HEK293 (cell line): Measurements from ENCODE around the gene ERBB4.

Source experiments
- CTCF ChIA-PET: fragments of 350-600 bp; formaldehyde crosslinking; extraction: SDS; loops from one replicate; lab custom pipeline; 2021; ENCODE audit warnings: antibody characterized with exemption; lab: Yijun Ruan, JAX
- POLR2A ChIA-PET: fragments of 300-600 bp; formaldehyde crosslinking; extraction: SDS; loops from one replicate; lab custom pipeline; 2020; ENCODE audit warnings: antibody characterized with exemption, inconsistent platforms; lab: Yijun Ruan, JAX
- H3K27ac ChIP-seq: fragments of 200-500 bp; sonication (Bioruptor generic); 2 replicates; pipeline ENCODE4 v1.5.1; 2014; ENCODE audit warnings: low read depth, low read length, control low read depth, inconsistent platforms; ENCODE audit errors: extremely low read depth
- H3K36me3 ChIP-seq, 2 experiments: fragments of 200-500 bp in 1 of 2; sonication (Bioruptor generic) in 1 of 2; 1 replicate in 1 of 2; 2 replicates in 1 of 2; pipeline ENCODE4 v1.5.1; 2014 to 2017; ENCODE audit warnings: inconsistent platforms in 2 of 2, low read length in 2 of 2; ENCODE audit not compliant: control insufficient read depth in 2 of 2, insufficient read depth in 1 of 2
- H3K4me1 ChIP-seq: fragments of 200-500 bp; sonication (Bioruptor generic); 2 replicates; pipeline ENCODE4 v1.5.1; 2014; ENCODE audit warnings: mild to moderate bottlenecking, low read length, inconsistent platforms; ENCODE audit not compliant: control insufficient read depth, insufficient read depth
- H3K4me3 ChIP-seq: 2 replicates; pipeline ENCODE4 v1.5.1; 2011; ENCODE audit warnings: low read depth, mild to moderate bottlenecking, control low read depth, low read length, moderate library complexity
- H3K9me3 ChIP-seq: fragments of 200-500 bp; sonication (Bioruptor generic); 2 replicates; pipeline ENCODE4 v1.5.1; 2014; ENCODE audit warnings: low read depth, low read length, inconsistent platforms; ENCODE audit not compliant: control insufficient read depth, insufficient read depth
- ATF2 ChIP-seq: fragments of 450-650 bp; formaldehyde crosslinking; IDR thresholded peaks from 2 replicates; pipeline ENCODE4 v1.5.1; 2016; ENCODE audit warnings: missing biosample characterization, missing genetic modification characterization, low read depth
- BCL6B ChIP-seq: fragments of 450-650 bp; formaldehyde crosslinking; IDR thresholded peaks from 2 replicates; pipeline ENCODE4 v1.5.1; 2017; ENCODE audit warnings: missing biosample characterization, missing genetic modification characterization
- FEZF1 ChIP-seq: fragments of 450-650 bp; formaldehyde crosslinking; IDR thresholded peaks from 2 replicates; pipeline ENCODE4 v1.5.1; 2016; ENCODE audit warnings: missing biosample characterization, missing genetic modification characterization
- HOXD13 ChIP-seq: sonication (generic); formaldehyde crosslinking; IDR thresholded peaks from 2 replicates; pipeline ENCODE4 v1.8.0; 2022; ENCODE audit warnings: missing genetic modification reagents, borderline replicate concordance
- MEIS1 ChIP-seq: sonication (generic); formaldehyde crosslinking; IDR thresholded peaks from 2 replicates; pipeline ENCODE4 v1.8.1; 2022; ENCODE audit warnings: missing genetic modification reagents, mild to moderate bottlenecking, borderline replicate concordance
- SETDB1 ChIP-seq: IDR thresholded peaks from one replicate; pipeline ENCODE4 v1.6.1; 2017; ENCODE audit warnings: mild to moderate bottlenecking, low read length, moderate library complexity, mixed read lengths; ENCODE audit not compliant: insufficient read length
- TRIM28 ChIP-seq: IDR thresholded peaks from 2 replicates; pipeline ENCODE4 v1.6.1; 2011; ENCODE audit warnings: low read length, control low read depth, borderline replicate concordance
- ZBTB7A ChIP-seq: fragments of 450-650 bp; formaldehyde crosslinking; IDR thresholded peaks from 2 replicates; pipeline ENCODE4 v1.5.1; 2016; ENCODE audit warnings: low read depth, missing biosample characterization, missing genetic modification characterization
- ZBTB8A ChIP-seq: fragments of 450-650 bp; formaldehyde crosslinking; IDR thresholded peaks from 2 replicates; pipeline ENCODE4 v1.5.1; 2016; ENCODE audit warnings: missing biosample characterization, missing genetic modification characterization
- ZFP69B ChIP-seq: fragments of 450-650 bp; formaldehyde crosslinking; IDR thresholded peaks from 2 replicates; pipeline ENCODE4 v1.5.1; 2016; ENCODE audit warnings: missing biosample characterization, missing genetic modification characterization
- ZNF133 ChIP-seq: fragments of 450-650 bp; formaldehyde crosslinking; IDR thresholded peaks from 2 replicates; pipeline ENCODE4 v1.5.1; 2016; ENCODE audit warnings: missing biosample characterization, missing genetic modification characterization
- ZNF155 ChIP-seq: fragments of 450-650 bp; formaldehyde crosslinking; IDR thresholded peaks from 2 replicates; pipeline ENCODE4 v1.5.1; 2016; ENCODE audit warnings: missing biosample characterization, missing genetic modification characterization
- ZNF174 ChIP-seq: fragments of 450-650 bp; formaldehyde crosslinking; IDR thresholded peaks from 2 replicates; pipeline ENCODE4 v1.5.0; 2017; ENCODE audit warnings: missing biosample characterization, mild to moderate bottlenecking, missing genetic modification characterization
- ZNF350 ChIP-seq: fragments of 450-650 bp; formaldehyde crosslinking; IDR thresholded peaks from 2 replicates; pipeline ENCODE4 v1.5.0; 2017; ENCODE audit warnings: missing biosample characterization, mild to moderate bottlenecking, missing genetic modification characterization
- ZNF394 ChIP-seq: fragments of 450-650 bp; formaldehyde crosslinking; IDR thresholded peaks from 2 replicates; pipeline ENCODE4 v1.5.1; 2016; ENCODE audit warnings: missing biosample characterization, missing genetic modification characterization, mild to moderate bottlenecking, moderate library complexity, borderline replicate concordance
- ZNF416 ChIP-seq: fragments of 450-650 bp; formaldehyde crosslinking; IDR thresholded peaks from 2 replicates; pipeline ENCODE4 v1.5.1; 2016; ENCODE audit warnings: missing biosample characterization, missing genetic modification characterization
- ZNF510 ChIP-seq: fragments of 450-650 bp; formaldehyde crosslinking; IDR thresholded peaks from 2 replicates; pipeline ENCODE4 v1.5.1; 2018; ENCODE audit warnings: mild to moderate bottlenecking, missing genetic modification characterization, missing biosample characterization; ENCODE audit not compliant: insufficient replicate concordance
- ZNF558 ChIP-seq: fragments of 450-650 bp; formaldehyde crosslinking; IDR thresholded peaks from 2 replicates; pipeline ENCODE4 v1.5.1; 2016; ENCODE audit warnings: missing biosample characterization, missing genetic modification characterization
- ZNF571 ChIP-seq: fragments of 450-650 bp; formaldehyde crosslinking; IDR thresholded peaks from 2 replicates; pipeline ENCODE4 v1.5.0; 2017; ENCODE audit warnings: missing biosample characterization, missing genetic modification characterization
- ZNF624 ChIP-seq: fragments of 450-650 bp; formaldehyde crosslinking; IDR thresholded peaks from 2 replicates; pipeline ENCODE4 v1.5.1; 2017; ENCODE audit warnings: missing biosample characterization, missing genetic modification characterization
- ZNF658 ChIP-seq: fragments of 450-650 bp; formaldehyde crosslinking; IDR thresholded peaks from 2 replicates; pipeline ENCODE4; 2016; ENCODE audit warnings: missing biosample characterization, missing genetic modification characterization
- ZNF670 ChIP-seq: fragments of 450-650 bp; formaldehyde crosslinking; IDR thresholded peaks from 2 replicates; pipeline ENCODE4 v1.5.1; 2016; ENCODE audit warnings: missing biosample characterization, missing genetic modification characterization, low read depth
- ZNF692 ChIP-seq: fragments of 450-650 bp; formaldehyde crosslinking; IDR thresholded peaks from 2 replicates; pipeline ENCODE4 v1.5.1; 2016; ENCODE audit warnings: missing biosample characterization, missing genetic modification characterization
- ZSCAN30 ChIP-seq: fragments of 450-650 bp; IDR thresholded peaks from 2 replicates; pipeline ENCODE4 v1.5.1; 2018; ENCODE audit warnings: missing biosample characterization, mild to moderate bottlenecking, missing genetic modification characterization, moderate library complexity
- TF ChIP-seq, protein P1 (sequence below): fragments of 450-650 bp; formaldehyde crosslinking; IDR thresholded peaks from 2 replicates; pipeline ENCODE4; 2016; ENCODE audit warnings: missing biosample characterization, missing genetic modification characterization
- TF ChIP-seq, protein P2 (sequence below): fragments of 450-650 bp; formaldehyde crosslinking; IDR thresholded peaks from 2 replicates; pipeline ENCODE4 v1.5.1; 2016; ENCODE audit warnings: missing biosample characterization, missing genetic modification characterization, low read depth

Gene ERBB4

GRCh38 chr2:211468217-211468616, 1070.4 kb downstream of the ERBB4 start (continued):
- TF ChIP-seq ATF2 (tag by site-specific recombination): no peak
- TF ChIP-seq BCL6B (tag by site-specific recombination): no peak
- TF ChIP-seq ZFP69B (tag by site-specific recombination): no peak
- no peak for TF ChIP-seq ZNF510 (tag by site-specific recombination)
- TF ChIP-seq ZNF558 (tag by site-specific recombination): no peak
- TF ChIP-seq ZNF133 (tag by site-specific recombination): no peak
- TF ChIP-seq ZNF571 (tag by site-specific recombination): no peak
- TF ChIP-seq SETDB1: no peak
- TF ChIP-seq, protein P1, sequence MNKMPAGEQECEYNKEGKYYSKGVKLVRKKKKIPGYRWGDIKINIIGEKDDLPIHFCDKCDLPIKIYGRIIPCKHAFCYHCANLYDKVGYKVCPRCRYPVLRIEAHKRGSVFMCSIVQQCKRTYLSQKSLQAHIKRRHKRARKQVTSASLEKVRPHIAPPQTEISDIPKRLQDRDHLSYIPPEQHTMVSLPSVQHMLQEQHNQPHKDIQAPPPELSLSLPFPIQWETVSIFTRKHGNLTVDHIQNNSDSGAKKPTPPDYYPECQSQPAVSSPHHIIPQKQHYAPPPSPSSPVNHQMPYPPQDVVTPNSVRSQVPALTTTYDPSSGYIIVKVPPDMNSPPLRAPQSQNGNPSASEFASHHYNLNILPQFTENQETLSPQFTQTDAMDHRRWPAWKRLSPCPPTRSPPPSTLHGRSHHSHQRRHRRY (tag by site-specific recombination): no peak
- TF ChIP-seq, all 188 proteins: peak for 0

DNA sequence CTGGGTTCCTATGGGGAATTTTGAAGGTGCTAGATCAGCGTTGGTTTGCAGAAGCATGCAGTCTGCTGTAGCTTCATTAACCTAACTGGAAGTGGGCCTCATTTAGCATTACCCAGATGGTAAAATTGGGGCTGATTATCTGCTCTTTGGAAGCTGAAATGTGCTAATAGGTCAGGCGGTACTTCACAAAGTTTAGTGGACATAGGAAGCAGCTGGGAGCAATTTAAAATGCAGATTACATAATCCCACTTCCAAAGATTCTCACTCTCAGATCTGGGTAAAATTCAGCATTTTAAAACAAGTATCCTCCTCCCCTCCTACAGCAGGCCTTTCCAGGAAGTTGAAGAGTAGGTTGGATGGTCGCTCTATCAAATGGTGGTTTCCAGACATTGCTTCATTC, 1075.2 kb downstream of the ERBB4 start:
- POLR2A ChIA-PET: no interaction called here

More for the DNA sequence above, 1075.2 kb downstream of the ERBB4 start:
- no peaks in the 10 kb centered on the region for H3K36me3 ChIP-seq
- no peak overlapping the region for H3K4me3 ChIP-seq
- no peak overlapping the region for H3K27ac ChIP-seq
- no peaks in the 10 kb centered on the region for H3K4me1 ChIP-seq
- TF ChIP-seq HOXD13 (CRISPR knock-in tag): no peak
- no peak for TF ChIP-seq ZNF174
- no peak for TF ChIP-seq BCL6B (tag by site-specific recombination)
- no peak for TF ChIP-seq ZNF155 (tag by site-specific recombination)
- no peak for TF ChIP-seq ZNF350 (tag by site-specific recombination)
- no peak for TF ChIP-seq FEZF1 (tag by site-specific recombination)
- TF ChIP-seq, protein P2, sequence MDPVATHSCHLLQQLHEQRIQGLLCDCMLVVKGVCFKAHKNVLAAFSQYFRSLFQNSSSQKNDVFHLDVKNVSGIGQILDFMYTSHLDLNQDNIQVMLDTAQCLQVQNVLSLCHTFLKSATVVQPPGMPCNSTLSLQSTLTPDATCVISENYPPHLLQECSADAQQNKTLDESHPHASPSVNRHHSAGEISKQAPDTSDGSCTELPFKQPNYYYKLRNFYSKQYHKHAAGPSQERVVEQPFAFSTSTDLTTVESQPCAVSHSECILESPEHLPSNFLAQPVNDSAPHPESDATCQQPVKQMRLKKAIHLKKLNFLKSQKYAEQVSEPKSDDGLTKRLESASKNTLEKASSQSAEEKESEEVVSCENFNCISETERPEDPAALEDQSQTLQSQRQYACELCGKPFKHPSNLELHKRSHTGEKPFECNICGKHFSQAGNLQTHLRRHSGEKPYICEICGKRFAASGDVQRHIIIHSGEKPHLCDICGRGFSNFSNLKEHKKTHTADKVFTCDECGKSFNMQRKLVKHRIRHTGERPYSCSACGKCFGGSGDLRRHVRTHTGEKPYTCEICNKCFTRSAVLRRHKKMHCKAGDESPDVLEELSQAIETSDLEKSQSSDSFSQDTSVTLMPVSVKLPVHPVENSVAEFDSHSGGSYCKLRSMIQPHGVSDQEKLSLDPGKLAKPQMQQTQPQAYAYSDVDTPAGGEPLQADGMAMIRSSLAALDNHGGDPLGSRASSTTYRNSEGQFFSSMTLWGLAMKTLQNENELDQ: no peak
- no peak for TF ChIP-seq ZBTB8A (tag by site-specific recombination)
- no peak for TF ChIP-seq ZNF624
- TF ChIP-seq ZNF670 (tag by site-specific recombination): no peak
- TF ChIP-seq ZBTB7A (tag by site-specific recombination): no peak
- TF ChIP-seq ZNF394 (tag by site-specific recombination): no peak
- TF ChIP-seq ZNF416 (tag by site-specific recombination): no peak
- no peak for TF ChIP-seq ZSCAN30 (tag by site-specific recombination)
- no peak for TF ChIP-seq ZNF658 (tag by site-specific recombination)
- TF ChIP-seq ZNF692 (tag by site-specific recombination): no peak
- TF ChIP-seq MEIS1 (CRISPR knock-in tag): no peak
- TF ChIP-seq TRIM28: no peak
- TF ChIP-seq, all 188 proteins: peak for 0
- no peaks in the 10 kb centered on the region for H3K9me3 ChIP-seq
- CTCF ChIA-PET: interaction anchor here (4.1 kb wide), 1 partner anchor 9 kb away, joined by 26 read pairs; no protein-coding TSS in a partner anchor
